SHP77 (cell line): ENCODE data around the gene PUM1.

Experiments used
- DNase-seq, 2 experiments: peaks; one replicate each; lab custom pipeline; 2025; lab: John Stamatoyannopoulos, UW

The PUM1 gene

GRCh38 chr1:30929135-30929889 lies 136.2 kb downstream of the PUM1 start:
- DNase-seq, result peak; percentile 53 to 56

- no peak for DNase-seq
Measured at GRCh38 chr1:30928789-30929134, 136.8 kb downstream of the PUM1 start.

GRCh38 chr1:30928171-30928570 lies 137.3 kb downstream of the PUM1 start:
- no peak for DNase-seq

GRCh38 chr1:30927448-30927847 lies 138.1 kb downstream of the PUM1 start:
- DNase-seq, result no peak

GRCh38 chr1:30923597-30923996 lies 141.9 kb downstream of the PUM1 start:
- no peak for DNase-seq

- peak in 1 of 2 experiments; percentile 18 for DNase-seq
Measured at GRCh38 chr1:30920827-30921226, 144.7 kb downstream of the PUM1 start.

- peak; percentile 38 to 56 for DNase-seq
Measured at GRCh38 chr1:30919025-30919881, 146.3 kb downstream of the PUM1 start.

- no peak for DNase-seq
Measured at GRCh38 chr1:30916296-30916695, 149.2 kb downstream of the PUM1 start.

- no peak for DNase-seq
Measured at GRCh38 chr1:30915491-30916230, 149.9 kb downstream of the PUM1 start.

GRCh38 chr1:30914931-30915330 lies 150.6 kb downstream of the PUM1 start:
- no peak for DNase-seq

- DNase-seq, result no peak
Measured at GRCh38 chr1:30914587-30914922, 151.0 kb downstream of the PUM1 start.

- no peak for DNase-seq
Measured at GRCh38 chr1:30912913-30913652, 152.4 kb downstream of the PUM1 start.

- DNase-seq, result no peak
Measured at GRCh38 chr1:30912224-30912623, 153.3 kb downstream of the PUM1 start.

GRCh38 chr1:30911059-30911954 lies 154.2 kb downstream of the PUM1 start:
- peak; percentile 79 to 90 for DNase-seq

- no peak for DNase-seq
Measured at GRCh38 chr1:30909365-30910068, 156.0 kb downstream of the PUM1 start.

- DNase-seq, result peak in 1 of 2 experiments; percentile 25
Measured at GRCh38 chr1:30908696-30909364, 156.7 kb downstream of the PUM1 start, which contains the start of gene SDC3. TSS of gene SDC3 (minus strand) at chr1:30908758. CDS start at chr1:30908586, 172 bp downstream.

- no peak for DNase-seq
Measured at GRCh38 chr1:30908316-30908695, 157.2 kb downstream of the PUM1 start.

- no peak for DNase-seq
Measured at GRCh38 chr1:30907481-30908315, 157.8 kb downstream of the PUM1 start.
